HCT116 (cell line): Measurements from ENCODE around the gene BAHD1. TPM values are rescaled to one million over a fixed set of nuclear protein-coding genes. Genes with fewer than 3 reads are reported as not detected.

ENCODE experiments used
- ATAC-seq: fragments of 200-7000 bp; cut with Tn5 transposase; 2 replicates; pipeline ENCODE4 v1.9.1; 2020; ENCODE audit warnings: mild to moderate bottlenecking, moderate library complexity
- BruUV-seq: library from RNA; stranded (reverse); fragments of 400-500 nt; replicated peaks from 2 replicates; lab custom pipeline; 2021; lab: Mats Ljungman, UMichigan
- CTCF ChIA-PET: fragments of 300-600 bp; sonication (Branson Sonifier 250); formaldehyde crosslinking; loops from one replicate; lab custom pipeline; 2021; ENCODE audit warnings: antibody characterized with exemption; lab: Charles Lee
- POLR2A ChIA-PET: fragments of 300-600, 350-600 bp; sonication (Branson Sonifier 250); formaldehyde crosslinking; loops from one replicate; lab custom pipeline; 2021; ENCODE audit warnings: antibody characterized with exemption; lab: Charles Lee
- RAD21 ChIA-PET, 2 experiments: fragments of 300-600 bp; sonication (Branson Sonifier 250); formaldehyde crosslinking; loops; one replicate each; lab custom pipeline; 2023; ENCODE audit warnings: low total read pairs in 2 of 2; ENCODE audit not compliant: uncharacterized antibody in 2 of 2, unreplicated experiment in 2 of 2, low non-redundant PET in 1 of 2; lab: Charles Lee
- DNase-seq: peaks from one replicate; pipeline ENCODE4 v3.0.0-alpha.2; 2010; ENCODE audit warnings: low read depth, low spot score
- H2AFZ ChIP-seq: fragments of 200-600 bp; shearing (Covaris generic), sonication (generic); 2 replicates; pipeline ENCODE4 v1.6.1; 2017; ENCODE audit warnings: low read depth, mixed run types, mixed read lengths, antibody characterized with exemption, low read length; ENCODE audit not compliant: poor library complexity, severe bottlenecking
- H3K27ac ChIP-seq: 2 replicates; pipeline ENCODE4 v1.5.1; 2012; ENCODE audit warnings: low read depth, low read length
- H3K27me3 ChIP-seq: fragments of 200-600 bp; sonication (generic); 2 replicates; pipeline ENCODE4 v1.6.1; 2016; ENCODE audit warnings: mixed run types, low read length, mixed read lengths; ENCODE audit not compliant: insufficient read depth
- H3K36me3 ChIP-seq, 2 experiments: fragments of 200-500 bp in 1 of 2; fragments of 200-600 bp in 1 of 2; sonication (Bioruptor generic) in 1 of 2; sonication (generic) in 1 of 2; 2 replicates each; pipeline versions ENCODE4 v1.5.1 to v1.6.1; 2014 to 2016; ENCODE audit warnings: low read length in 2 of 2, inconsistent platforms in 1 of 2, mixed read lengths in 1 of 2, mixed run types in 1 of 2; ENCODE audit not compliant: insufficient read depth in 2 of 2, control insufficient read depth in 1 of 2
- H3K4me1 ChIP-seq, 2 experiments: fragments of 200-600 bp in 1 of 2; sonication (generic) in 1 of 2; 2 replicates each; pipeline versions ENCODE4 v1.5.1 to v1.6.1; 2012 to 2017; ENCODE audit warnings: low read length in 2 of 2, inconsistent platforms in 1 of 2, mild to moderate bottlenecking in 1 of 2, mixed read lengths in 1 of 2, mixed run types in 1 of 2, moderate library complexity in 1 of 2; ENCODE audit not compliant: insufficient read depth in 2 of 2, control insufficient read depth in 1 of 2
- H3K4me2 ChIP-seq: fragments of 200-600 bp; sonication (generic); 2 replicates; pipeline ENCODE4 v1.6.1; 2017; ENCODE audit warnings: mixed run types, low read length, mixed read lengths
- H3K4me3 ChIP-seq, 2 experiments: fragments of 200-600 bp in 1 of 2; sonication (generic) in 1 of 2; replicated peaks in 1 of 2; 2 replicates each; pipeline ENCODE4 v1.5.1; 2011 to 2016; ENCODE audit warnings: low read length in 2 of 2, control low read depth in 1 of 2, low read depth in 1 of 2, mild to moderate bottlenecking in 1 of 2, mixed read lengths in 1 of 2, mixed run types in 1 of 2
- H3K79me2 ChIP-seq: fragments of 200-600 bp; sonication (generic); 2 replicates; pipeline ENCODE4 v1.6.1; 2017; ENCODE audit warnings: mild to moderate bottlenecking, mixed run types, low read length, moderate library complexity, mixed read lengths; ENCODE audit not compliant: insufficient read depth
- H3K9ac ChIP-seq: fragments of 200-600 bp; sonication (generic); 2 replicates; pipeline ENCODE4 v1.6.1; 2016; ENCODE audit warnings: low read length, mixed read lengths
- H3K9me2 ChIP-seq: fragments of 200-600 bp; sonication (generic), shearing (Covaris generic); 2 replicates; pipeline ENCODE4 v1.6.1; 2017; ENCODE audit warnings: mixed run types, mild to moderate bottlenecking, moderate library complexity; ENCODE audit not compliant: insufficient read depth
- H3K9me3 ChIP-seq, 2 experiments: fragments of 200-500 bp in 1 of 2; fragments of 200-600 bp in 1 of 2; sonication (Bioruptor generic) in 1 of 2; sonication (generic) in 1 of 2; 2 replicates each; pipeline ENCODE4 v1.6.1; 2014 to 2017; ENCODE audit warnings: low read length in 2 of 2, mixed read lengths in 2 of 2, inconsistent platforms in 1 of 2, low read depth in 1 of 2, mild to moderate bottlenecking in 1 of 2, mixed run types in 1 of 2, moderate library complexity in 1 of 2; ENCODE audit not compliant: control insufficient read depth in 1 of 2, insufficient read depth in 1 of 2
- H4K20me1 ChIP-seq: fragments of 200-600 bp; sonication (generic), shearing (Covaris generic); 2 replicates; pipeline ENCODE4 v1.6.1; 2017; ENCODE audit warnings: mixed run types, mild to moderate bottlenecking, moderate library complexity; ENCODE audit not compliant: insufficient read depth
- CBX3 ChIP-seq: IDR thresholded peaks from 2 replicates; pipeline ENCODE4 v1.6.1; 2012; ENCODE audit warnings: low read depth
- CEBPB ChIP-seq: IDR thresholded peaks from 2 replicates; pipeline ENCODE4 v1.6.1; 2012; ENCODE audit warnings: low read depth
- EZH2phosphoT487 ChIP-seq: fragments of 200-600 bp; IDR thresholded peaks from 2 replicates; pipeline ENCODE4 v1.6.1; 2018; ENCODE audit warnings: antibody characterized with exemption, borderline replicate concordance
- POLR2AphosphoS5 ChIP-seq: IDR thresholded peaks from 2 replicates; pipeline ENCODE4 v1.6.1; 2011; ENCODE audit warnings: mild to moderate bottlenecking, low read depth, low read length, moderate library complexity
- RAD21 ChIP-seq: IDR thresholded peaks from 2 replicates; pipeline ENCODE4 v1.6.1; 2012; ENCODE audit warnings: low read depth, mild to moderate bottlenecking
- SP1 ChIP-seq: IDR thresholded peaks from 2 replicates; pipeline ENCODE4 v1.6.1; 2012; ENCODE audit warnings: low read depth
- TCF7L2 ChIP-seq: IDR thresholded peaks from 2 replicates; pipeline ENCODE4 v1.7.0; 2011; ENCODE audit warnings: borderline replicate concordance, inconsistent platforms; ENCODE audit not compliant: insufficient read depth, insufficient read length; ENCODE audit errors: extremely low read depth
- YY1 ChIP-seq: IDR thresholded peaks from 2 replicates; pipeline ENCODE4 v1.6.1; 2011; ENCODE audit warnings: low read length, low read depth, moderate library complexity, mild to moderate bottlenecking; ENCODE audit not compliant: insufficient replicate concordance; ENCODE audit errors: extremely low read depth
- ZNF274 ChIP-seq: fragments of 200-500 bp; sonication (Bioruptor generic); IDR thresholded peaks from 2 replicates; pipeline ENCODE4 v1.6.1; 2014; ENCODE audit warnings: mild to moderate bottlenecking, low read depth, low read length, inconsistent platforms
- intact Hi-C: fragments of 100-400 bp; cut with micrococcal nuclease; formaldehyde crosslinking; loops from 2 replicates; pipeline ENCODE4 v1.10.0; 2022
- total RNA-seq: library from RNA; stranded (reverse); gene quantifications from one replicate; pipeline ENCODE4 v1.2.1, GENCODE V29; 2021; ENCODE audit not compliant: unreplicated experiment
- TF ChIP-seq, protein P1 (sequence below): IDR thresholded peaks from 2 replicates; pipeline ENCODE4 v1.6.1; 2012; ENCODE audit warnings: low read depth
- TF ChIP-seq, protein P2 (sequence below): IDR thresholded peaks from 2 replicates; pipeline ENCODE4 v1.6.1; 2012
- TF ChIP-seq, protein P3 (sequence below): IDR thresholded peaks from 2 replicates; pipeline ENCODE4 v1.6.1; 2012
- TF ChIP-seq, protein P4 (sequence below), 3 experiments: fragments of 200-600 bp in 1 of 3; sonication (generic) in 1 of 3; IDR thresholded peaks in 2 of 3; conservative IDR thresholded peaks in 1 of 3; 2 replicates each; pipeline ENCODE4 v1.5.1; 2012 to 2017; ENCODE audit warnings: low read depth in 2 of 3, low read length in 2 of 3, antibody characterized with exemption in 1 of 3, borderline replicate concordance in 1 of 3, control low read depth in 1 of 3, mild to moderate bottlenecking in 1 of 3, mixed read lengths in 1 of 3, mixed run types in 1 of 3, moderate library complexity in 1 of 3; ENCODE audit not compliant: insufficient read depth in 1 of 3

BAHD1 gene
- total RNA-seq, 1 experiment from 2014 or later = 25.0 TPM

DNA sequence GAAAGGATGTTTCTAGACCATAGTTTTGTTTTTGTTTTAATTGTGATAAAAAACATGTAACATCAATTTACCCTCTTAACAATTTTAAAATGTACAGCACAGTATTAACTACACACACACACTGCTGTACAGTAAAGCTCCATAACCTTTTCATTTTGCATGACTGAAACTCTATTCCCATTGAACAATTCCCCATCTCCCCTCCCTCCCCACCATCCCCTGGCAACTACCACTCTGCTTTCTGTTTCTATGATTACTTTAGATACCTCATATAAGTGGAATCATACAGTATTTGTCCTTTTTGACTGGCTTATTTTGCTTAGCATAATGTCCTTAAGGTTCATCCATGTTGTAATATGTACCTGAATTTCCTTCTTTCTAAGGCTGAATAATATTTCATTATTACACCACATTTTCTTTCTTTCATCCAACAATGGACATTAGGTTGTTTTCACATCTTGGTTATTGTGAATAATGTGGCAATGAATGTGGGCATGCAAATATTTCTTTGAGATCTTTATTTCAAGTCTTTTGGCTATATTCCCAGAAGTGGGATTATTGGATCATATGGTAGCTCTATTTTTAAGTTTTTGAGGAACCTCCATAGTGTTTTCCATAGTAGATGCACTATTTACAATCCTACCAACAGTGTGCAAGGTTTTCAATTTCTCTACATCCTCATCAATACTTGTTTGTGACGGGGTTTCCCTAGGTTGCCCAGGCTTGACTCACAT is 40.8 kb downstream of the BAHD1 start:
- no peaks in the 10 kb centered on the region for H3K9me2 ChIP-seq
- no peak overlapping the region for H2AFZ ChIP-seq
- TF ChIP-seq, protein P1, sequence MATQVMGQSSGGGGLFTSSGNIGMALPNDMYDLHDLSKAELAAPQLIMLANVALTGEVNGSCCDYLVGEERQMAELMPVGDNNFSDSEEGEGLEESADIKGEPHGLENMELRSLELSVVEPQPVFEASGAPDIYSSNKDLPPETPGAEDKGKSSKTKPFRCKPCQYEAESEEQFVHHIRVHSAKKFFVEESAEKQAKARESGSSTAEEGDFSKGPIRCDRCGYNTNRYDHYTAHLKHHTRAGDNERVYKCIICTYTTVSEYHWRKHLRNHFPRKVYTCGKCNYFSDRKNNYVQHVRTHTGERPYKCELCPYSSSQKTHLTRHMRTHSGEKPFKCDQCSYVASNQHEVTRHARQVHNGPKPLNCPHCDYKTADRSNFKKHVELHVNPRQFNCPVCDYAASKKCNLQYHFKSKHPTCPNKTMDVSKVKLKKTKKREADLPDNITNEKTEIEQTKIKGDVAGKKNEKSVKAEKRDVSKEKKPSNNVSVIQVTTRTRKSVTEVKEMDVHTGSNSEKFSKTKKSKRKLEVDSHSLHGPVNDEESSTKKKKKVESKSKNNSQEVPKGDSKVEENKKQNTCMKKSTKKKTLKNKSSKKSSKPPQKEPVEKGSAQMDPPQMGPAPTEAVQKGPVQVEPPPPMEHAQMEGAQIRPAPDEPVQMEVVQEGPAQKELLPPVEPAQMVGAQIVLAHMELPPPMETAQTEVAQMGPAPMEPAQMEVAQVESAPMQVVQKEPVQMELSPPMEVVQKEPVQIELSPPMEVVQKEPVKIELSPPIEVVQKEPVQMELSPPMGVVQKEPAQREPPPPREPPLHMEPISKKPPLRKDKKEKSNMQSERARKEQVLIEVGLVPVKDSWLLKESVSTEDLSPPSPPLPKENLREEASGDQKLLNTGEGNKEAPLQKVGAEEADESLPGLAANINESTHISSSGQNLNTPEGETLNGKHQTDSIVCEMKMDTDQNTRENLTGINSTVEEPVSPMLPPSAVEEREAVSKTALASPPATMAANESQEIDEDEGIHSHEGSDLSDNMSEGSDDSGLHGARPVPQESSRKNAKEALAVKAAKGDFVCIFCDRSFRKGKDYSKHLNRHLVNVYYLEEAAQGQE = no peak
- TF ChIP-seq YY1 (no peak), SP1 (no peak), TCF7L2 (no peak), EZH2phosphoT487 (no peak), CBX3 (no peak), RAD21 (no peak), POLR2AphosphoS5 (no peak), CEBPB (no peak), ZNF274 (no peak)
- TF ChIP-seq, protein P2, sequence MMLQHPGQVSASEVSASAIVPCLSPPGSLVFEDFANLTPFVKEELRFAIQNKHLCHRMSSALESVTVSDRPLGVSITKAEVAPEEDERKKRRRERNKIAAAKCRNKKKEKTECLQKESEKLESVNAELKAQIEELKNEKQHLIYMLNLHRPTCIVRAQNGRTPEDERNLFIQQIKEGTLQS = no peak
- TF ChIP-seq, protein P3, sequence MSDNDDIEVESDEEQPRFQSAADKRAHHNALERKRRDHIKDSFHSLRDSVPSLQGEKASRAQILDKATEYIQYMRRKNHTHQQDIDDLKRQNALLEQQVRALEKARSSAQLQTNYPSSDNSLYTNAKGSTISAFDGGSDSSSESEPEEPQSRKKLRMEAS = no peak
- TF ChIP-seq, protein P4, sequence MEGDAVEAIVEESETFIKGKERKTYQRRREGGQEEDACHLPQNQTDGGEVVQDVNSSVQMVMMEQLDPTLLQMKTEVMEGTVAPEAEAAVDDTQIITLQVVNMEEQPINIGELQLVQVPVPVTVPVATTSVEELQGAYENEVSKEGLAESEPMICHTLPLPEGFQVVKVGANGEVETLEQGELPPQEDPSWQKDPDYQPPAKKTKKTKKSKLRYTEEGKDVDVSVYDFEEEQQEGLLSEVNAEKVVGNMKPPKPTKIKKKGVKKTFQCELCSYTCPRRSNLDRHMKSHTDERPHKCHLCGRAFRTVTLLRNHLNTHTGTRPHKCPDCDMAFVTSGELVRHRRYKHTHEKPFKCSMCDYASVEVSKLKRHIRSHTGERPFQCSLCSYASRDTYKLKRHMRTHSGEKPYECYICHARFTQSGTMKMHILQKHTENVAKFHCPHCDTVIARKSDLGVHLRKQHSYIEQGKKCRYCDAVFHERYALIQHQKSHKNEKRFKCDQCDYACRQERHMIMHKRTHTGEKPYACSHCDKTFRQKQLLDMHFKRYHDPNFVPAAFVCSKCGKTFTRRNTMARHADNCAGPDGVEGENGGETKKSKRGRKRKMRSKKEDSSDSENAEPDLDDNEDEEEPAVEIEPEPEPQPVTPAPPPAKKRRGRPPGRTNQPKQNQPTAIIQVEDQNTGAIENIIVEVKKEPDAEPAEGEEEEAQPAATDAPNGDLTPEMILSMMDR (IDR thresholded peaks at IDR 0.05 in 2 of 3, conservative IDR thresholded peaks at IDR 0.05 in 1 of 3; ENCODE audit: borderline replicate concordance in 1 of 3, insufficient read depth in 1 of 3, low read depth in 2 of 3, low read length in 2 of 3) = no peak
- RAD21 ChIA-PET = no interaction called here
- H3K27ac ChIP-seq = no peak overlapping the region
- intact Hi-C loops = no loop called here
- no peak for ATAC-seq
- H3K27me3 ChIP-seq = no peaks in the 10 kb centered on the region
- H3K79me2 ChIP-seq = no peaks in the 10 kb centered on the region
- no peak overlapping the region for H3K9ac ChIP-seq
- H3K9me3 ChIP-seq = no peaks in the 10 kb centered on the region
- no peak for DNase-seq
- CTCF ChIA-PET = no interaction called here
- no TSS peak for BruUV-seq
- H3K4me3 ChIP-seq = no peak overlapping the region
- H3K36me3 ChIP-seq = no peaks in the 10 kb centered on the region
- no peaks in the 10 kb centered on the region for H4K20me1 ChIP-seq
- H3K4me2 ChIP-seq = no peak overlapping the region
- peaks cover 0 to 8% of the 10 kb centered on the region in 2 experiments; a peak in 2 of 4 replicates for H3K4me1 ChIP-seq
- POLR2A ChIA-PET = no interaction called here
